GM18867 (cell line): ENCODE measurements around the gene NAB1.

ENCODE experiments used
- ATAC-seq: cut with Tn5 transposase; IDR thresholded peaks from one replicate; pipeline ENCODE4 v1.9.1; 2021; ENCODE audit warnings: mild to moderate bottlenecking, moderate library complexity; ENCODE audit not compliant: unreplicated experiment

The NAB1 gene

GRCh38 chr2:190711069-190711468 is 62.2 kb downstream of the NAB1 start:
- no peak for ATAC-seq

GRCh38 chr2:190713471-190713870 is 64.6 kb downstream of the NAB1 start:
- no peak for ATAC-seq

GRCh38 chr2:190714958-190715357 is 66.1 kb downstream of the NAB1 start:
- no peak for ATAC-seq

GRCh38 chr2:190716176-190716807 is 67.4 kb downstream of the NAB1 start:
- no peak for ATAC-seq

DNA sequence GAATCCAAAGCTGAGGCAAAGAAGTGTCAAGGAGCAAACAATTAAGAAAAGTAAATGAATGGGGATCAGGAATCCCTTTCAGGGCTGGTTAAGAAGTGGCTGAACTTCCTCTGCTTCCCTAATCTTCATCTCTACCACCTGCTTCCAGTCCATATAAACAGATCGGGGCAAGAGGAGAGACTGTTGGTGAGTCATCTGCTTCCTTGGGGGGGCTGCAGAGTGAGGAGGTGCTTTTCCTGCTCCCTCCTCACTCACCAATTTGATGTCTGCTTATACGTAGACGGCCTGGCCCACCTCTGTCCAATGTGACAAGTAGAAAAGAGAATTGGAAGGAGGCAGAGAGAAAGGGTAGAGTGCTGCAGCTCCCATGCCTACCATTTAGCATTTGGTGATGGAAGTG is 68.4 kb downstream of the NAB1 start:
- ATAC-seq, result no peak

DNA sequence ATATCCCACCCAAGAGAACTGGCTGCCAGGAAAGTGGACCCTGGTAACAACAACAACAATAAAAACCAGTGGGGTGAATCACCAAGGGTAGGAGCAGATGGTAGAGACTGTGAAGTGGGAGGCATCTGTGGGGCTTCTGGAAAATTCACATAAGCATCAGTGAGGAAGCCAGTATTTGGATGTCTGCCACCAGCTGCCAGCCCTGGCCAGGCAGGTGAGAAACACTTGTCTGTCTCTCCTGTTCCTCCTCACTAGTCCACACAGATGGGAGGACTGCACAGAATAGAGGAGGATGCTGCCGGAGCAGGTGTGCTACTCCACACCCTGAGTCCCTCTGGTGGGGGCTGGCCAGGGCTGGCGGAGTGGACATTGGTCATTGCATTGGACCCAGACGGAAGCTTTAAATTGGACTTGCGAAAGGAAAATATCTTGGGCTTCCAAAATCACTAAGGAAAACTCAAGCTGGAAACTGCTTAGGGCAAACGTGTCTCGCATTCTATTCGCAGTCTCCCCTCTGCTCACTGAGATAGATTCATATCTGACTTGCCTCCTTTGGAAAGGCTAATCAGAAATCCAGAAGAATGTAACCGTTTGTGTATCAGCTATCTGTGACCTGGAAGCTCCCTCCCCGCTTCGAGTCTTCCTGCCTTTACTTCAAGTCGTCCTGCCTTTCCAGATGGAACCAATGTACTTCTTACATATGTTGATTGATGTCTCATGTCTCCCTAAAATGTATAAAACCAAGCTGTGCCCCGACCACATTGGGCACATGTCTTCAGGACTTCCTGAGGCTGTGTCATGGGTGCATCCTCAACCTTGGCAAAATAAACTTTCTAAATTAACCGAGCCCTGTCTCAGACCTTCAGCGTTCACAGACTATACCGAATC is 69.1 kb downstream of the NAB1 start:
- no peak for ATAC-seq

- peak; percentile 71 for ATAC-seq
Measured at GRCh38 chr2:190718652-190719526, 70.0 kb downstream of the NAB1 start.

- no peak for ATAC-seq
Measured at GRCh38 chr2:190720276-190720675, 71.4 kb downstream of the NAB1 start.

DNA sequence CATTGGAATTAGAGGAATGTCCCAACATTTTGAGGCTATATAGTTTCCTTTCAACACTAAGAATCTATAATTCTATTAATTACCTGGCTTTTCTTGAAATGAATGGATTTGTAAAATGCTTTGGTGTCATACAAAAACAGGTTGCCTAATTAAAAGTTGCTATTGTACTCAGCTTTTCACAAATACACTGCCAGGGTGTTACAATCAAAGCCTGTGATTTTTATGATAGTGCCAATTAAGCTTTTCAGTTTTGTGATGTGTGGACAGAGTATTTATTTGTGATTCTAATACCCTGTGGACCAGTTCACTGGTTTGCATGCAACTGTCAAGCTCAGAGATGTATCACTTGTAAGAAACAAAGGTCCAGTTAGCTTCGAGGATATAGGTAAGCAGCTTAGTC is 71.8 kb downstream of the NAB1 start:
- ATAC-seq, result no peak

GRCh38 chr2:190722061-190722759 is 73.3 kb downstream of the NAB1 start:
- ATAC-seq, result peak; percentile 55

DNA sequence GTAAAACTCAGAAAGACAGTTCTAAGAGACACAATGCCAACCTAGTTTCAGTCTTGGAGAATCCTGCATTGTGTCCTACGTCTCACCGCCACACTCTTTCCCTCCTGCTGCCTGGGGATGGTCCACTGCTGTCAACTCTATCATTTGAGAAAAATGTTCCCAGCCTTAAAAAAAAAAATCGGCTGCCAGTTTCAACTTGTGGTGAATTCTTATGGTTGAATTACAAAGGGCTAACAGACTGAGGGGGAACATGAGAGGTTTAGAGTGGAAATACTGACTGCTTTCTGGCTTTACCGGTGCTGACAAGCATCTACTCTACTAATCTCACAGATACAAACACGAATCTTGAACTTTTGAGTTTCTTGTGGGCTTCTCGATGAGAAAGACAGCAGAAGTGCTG is 74.0 kb downstream of the NAB1 start:
- ATAC-seq, result peak; percentile 4

DNA sequence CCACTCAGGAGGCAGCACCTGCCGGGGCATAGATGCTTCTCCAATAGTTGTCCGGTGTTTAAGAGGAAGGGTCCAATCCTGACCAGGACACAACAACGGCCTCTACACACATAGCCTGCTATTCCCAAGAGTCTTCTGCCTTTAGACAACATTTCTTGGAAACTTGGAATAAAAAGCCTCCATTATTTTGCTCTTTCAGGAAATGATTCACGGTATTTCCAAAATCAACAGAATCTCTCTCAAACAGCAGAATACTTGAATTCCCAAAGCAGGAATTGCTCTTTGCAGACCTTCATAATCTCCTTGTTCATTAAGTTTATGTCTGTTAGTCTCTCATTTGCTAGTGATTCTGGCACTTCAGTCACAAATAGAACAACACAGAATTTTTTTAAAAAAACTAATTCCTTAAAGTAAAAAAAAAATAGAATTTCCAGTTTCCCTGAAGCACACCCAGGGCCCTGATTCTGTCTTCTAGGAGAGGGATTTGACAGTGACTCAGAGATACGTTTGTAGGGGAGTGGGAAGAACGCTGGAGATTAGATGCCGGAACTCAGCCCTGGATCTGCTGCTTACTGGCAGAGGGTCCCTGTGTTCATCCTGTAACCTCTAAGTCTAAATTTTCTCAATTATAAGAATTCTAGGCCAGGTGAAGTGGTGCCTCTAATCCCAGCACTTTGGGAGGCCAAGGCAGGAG is 74.7 kb downstream of the NAB1 start:
- no peak for ATAC-seq

GRCh38 chr2:190726255-190726654 is 77.4 kb downstream of the NAB1 start:
- no peak for ATAC-seq

GRCh38 chr2:190736355-190736754 is 87.5 kb downstream of the NAB1 start:
- ATAC-seq, result no peak

DNA sequence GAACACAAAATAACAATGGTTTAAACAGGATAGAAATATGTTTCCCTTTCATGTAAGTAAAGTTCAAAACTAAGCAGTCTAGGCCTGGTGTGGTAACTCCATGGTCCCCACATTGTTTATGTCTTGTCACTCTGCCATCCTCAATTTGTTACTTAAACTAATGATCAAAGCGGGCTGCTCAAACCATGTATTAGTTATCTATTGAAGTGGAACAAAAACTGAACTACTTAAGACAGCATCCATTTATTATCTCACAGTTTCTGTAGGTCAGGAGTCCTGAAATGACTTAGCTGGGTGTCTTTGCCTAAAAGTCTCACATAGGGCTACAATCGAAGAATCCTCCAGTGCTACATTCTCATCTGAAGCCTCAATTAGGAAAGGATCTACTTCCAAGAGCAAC is 91.6 kb downstream of the NAB1 start:
- ATAC-seq, result no peak
